GM12873 (cell line): Measurements from ENCODE around the gene ULK1.

ENCODE experiments used
- TF ChIP-seq, protein P1 (sequence below): IDR thresholded peaks from 2 replicates; pipeline ENCODE4 v1.5.1; 2012; ENCODE audit warnings: low read depth, mild to moderate bottlenecking, moderate library complexity, low read length, control low read depth; ENCODE audit not compliant: insufficient read depth; ENCODE audit errors: missing control alignments

Gene ULK1

GRCh38 chr12:131872154-131873051, 22.0 kb upstream of the ULK1 start:
- TF ChIP-seq, protein P1, sequence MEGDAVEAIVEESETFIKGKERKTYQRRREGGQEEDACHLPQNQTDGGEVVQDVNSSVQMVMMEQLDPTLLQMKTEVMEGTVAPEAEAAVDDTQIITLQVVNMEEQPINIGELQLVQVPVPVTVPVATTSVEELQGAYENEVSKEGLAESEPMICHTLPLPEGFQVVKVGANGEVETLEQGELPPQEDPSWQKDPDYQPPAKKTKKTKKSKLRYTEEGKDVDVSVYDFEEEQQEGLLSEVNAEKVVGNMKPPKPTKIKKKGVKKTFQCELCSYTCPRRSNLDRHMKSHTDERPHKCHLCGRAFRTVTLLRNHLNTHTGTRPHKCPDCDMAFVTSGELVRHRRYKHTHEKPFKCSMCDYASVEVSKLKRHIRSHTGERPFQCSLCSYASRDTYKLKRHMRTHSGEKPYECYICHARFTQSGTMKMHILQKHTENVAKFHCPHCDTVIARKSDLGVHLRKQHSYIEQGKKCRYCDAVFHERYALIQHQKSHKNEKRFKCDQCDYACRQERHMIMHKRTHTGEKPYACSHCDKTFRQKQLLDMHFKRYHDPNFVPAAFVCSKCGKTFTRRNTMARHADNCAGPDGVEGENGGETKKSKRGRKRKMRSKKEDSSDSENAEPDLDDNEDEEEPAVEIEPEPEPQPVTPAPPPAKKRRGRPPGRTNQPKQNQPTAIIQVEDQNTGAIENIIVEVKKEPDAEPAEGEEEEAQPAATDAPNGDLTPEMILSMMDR: no peak

- TF ChIP-seq, protein P1: no peak
Measured at GRCh38 chr12:131873293-131873692, 21.1 kb upstream of the ULK1 start.

DNA sequence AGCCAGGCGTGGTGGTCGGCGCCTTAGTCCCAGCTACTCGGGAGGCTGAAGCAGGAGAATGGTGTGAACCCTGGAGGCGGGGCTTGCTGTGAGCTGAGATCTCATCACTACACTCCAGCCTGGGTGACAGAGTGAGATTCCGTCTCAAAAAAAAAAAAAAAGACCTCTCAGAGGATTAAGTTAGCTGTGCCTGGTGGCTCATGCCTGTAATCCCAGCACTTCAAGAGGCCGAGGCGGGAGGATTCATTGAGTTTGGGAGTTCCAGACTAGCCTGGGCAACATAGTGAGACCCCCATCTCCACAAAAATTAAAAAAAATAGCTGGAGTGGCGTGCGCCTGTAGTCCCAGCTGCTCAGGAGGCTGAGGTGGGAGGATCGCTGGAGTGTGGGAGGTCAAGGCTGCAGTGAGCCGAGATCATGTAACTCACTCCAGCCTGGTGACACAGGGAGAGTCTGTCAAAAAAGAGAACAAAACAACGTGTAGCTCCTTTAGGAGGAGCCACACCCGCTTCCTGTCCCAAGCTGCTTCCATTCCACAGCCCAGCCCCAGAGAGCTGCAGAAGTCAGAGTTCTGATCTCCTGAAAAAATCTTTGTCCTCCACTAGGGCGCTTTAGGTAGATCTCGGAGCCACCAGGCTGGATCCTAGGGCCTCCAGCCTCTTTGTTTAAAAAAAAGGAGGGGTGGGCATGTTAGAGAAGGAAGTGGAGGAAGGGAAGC, 11.5 kb upstream of the ULK1 start:
- TF ChIP-seq, protein P1: no peak

DNA sequence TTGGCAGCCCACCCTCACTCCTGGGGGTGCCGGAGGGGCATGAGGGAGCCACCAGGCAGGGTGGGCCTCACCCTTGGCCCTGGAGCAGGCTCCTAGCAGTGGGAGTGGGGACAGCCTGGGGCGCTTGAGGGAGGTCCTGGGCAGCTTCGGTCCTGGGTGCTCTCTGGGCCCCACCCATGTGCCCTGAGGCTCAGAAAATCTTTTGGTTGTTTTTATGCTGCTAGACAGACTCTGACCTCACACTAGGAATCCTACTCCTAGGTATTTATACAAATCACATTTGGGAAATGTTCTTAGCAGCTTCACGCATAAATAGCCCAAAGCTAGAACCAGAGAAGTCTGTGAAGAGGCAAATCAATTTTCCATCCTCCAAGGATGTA, 10.9 kb upstream of the ULK1 start:
- TF ChIP-seq, protein P1: no peak

DNA sequence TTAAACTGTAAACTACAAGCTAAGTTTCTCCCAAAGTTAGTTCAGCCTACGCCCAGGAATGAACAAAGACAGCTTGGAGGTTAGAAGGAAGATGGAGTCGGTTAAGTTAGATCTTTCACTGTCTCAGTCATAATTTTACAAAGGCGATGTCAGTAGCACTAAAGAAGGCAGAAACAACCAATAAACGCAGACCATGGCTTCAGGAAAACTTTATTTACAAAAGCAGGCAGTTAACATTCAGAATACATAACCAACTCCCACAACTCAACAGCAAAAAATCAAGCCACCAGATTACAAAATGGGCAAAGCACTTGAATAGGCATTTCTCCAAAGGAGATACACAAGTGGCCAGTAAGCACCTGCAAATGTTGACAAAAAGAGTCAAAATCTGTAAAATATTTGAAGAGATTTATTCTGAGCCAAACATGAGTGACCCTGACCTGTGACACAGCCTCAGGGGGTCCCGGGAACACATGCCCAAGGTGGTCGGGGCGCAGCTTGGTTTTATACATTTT, 8.8 kb upstream of the ULK1 start:
- TF ChIP-seq, protein P1: no peak

DNA sequence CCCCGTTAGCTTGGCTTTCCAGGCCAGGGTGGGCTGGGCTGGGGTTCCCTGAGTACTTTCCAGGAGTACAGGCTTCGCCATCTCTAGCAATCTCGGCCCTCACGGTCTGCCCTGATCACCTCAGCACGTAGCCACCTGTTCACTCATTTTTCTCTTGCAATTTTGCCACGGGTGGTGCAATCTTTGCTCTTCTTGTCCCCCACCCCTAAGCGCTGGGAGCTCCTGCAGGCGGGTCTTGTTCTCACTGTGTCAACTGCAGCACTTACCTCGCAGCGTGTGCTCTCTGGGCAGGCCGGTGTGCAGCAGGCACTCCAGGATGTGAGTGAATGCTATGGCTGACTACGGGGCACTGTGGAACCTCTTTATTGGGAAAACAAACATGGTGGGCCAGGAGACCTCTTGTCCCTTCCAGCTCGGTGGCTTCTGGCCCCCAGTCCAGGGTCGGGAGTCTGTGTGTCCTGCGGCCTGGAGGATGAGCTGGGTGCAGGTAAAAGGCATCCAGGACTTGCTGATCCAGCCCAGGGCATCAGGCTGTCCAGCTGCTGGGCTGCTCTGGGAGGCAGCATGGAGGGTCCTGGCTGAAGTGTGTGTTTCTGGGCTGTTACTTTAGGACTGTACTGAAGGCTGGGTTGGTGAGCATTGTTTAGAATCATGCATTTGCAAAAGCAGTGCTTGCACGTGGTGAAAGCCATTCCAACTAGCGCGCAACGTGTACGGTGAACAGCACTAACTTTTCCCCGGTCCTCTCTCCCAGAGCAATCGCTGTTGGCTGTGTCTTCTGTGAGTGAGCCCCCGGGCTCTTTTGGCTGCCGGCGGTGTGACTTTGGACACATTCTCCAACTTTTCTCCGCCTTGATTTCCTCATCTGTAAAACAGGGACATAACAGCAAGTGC, 1.5 kb upstream of the ULK1 start:
- TF ChIP-seq, protein P1: no peak
